Ectodermal cell (in vitro differentiated cells): ENCODE results near the gene SETD9. TPM values are rescaled to one million over a fixed set of nuclear protein-coding genes. Genes with fewer than 3 reads are reported as not detected.

Source experiments
- H3K27ac ChIP-seq: 2 replicates; pipeline ENCODE4 v1.7.0; 2013; ENCODE audit warnings: mild to moderate bottlenecking, low read depth, low read length; ENCODE audit not compliant: insufficient read depth, poor library complexity, severe bottlenecking
- H3K27me3 ChIP-seq: 2 replicates; pipeline ENCODE4 v1.7.0; 2013; ENCODE audit warnings: mild to moderate bottlenecking, low read length; ENCODE audit not compliant: insufficient read depth, control insufficient read depth, poor library complexity, severe bottlenecking
- H3K36me3 ChIP-seq: one replicate; pipeline ENCODE4 v1.7.0; 2013; ENCODE audit warnings: low read length; ENCODE audit not compliant: control insufficient read depth, insufficient read depth
- H3K4me1 ChIP-seq: one replicate; pipeline ENCODE4 v1.7.0; 2013; ENCODE audit warnings: low read length; ENCODE audit not compliant: control insufficient read depth, insufficient read depth
- H3K4me3 ChIP-seq: 2 replicates; pipeline ENCODE4 v1.7.0; 2013; ENCODE audit warnings: low read depth, low read length, control low read depth; ENCODE audit not compliant: insufficient read depth
- H3K9me3 ChIP-seq: 2 replicates; pipeline ENCODE4 v1.7.0; 2013; ENCODE audit warnings: mild to moderate bottlenecking, low read length, moderate library complexity; ENCODE audit not compliant: control insufficient read depth
- WGBS, 2 experiments: methylation state at CpG; one replicate each; pipeline ENCODE4 v1.1.7; 2013; ENCODE audit warnings: missing lambda C conversion rate in 2 of 2; 5-methylcytosine and 5-hydroxymethylcytosine counted together
- polyA plus RNA-seq, 4 experiments: library from polyadenylated mRNA; stranded (reverse); fragments of 50-300 nt; gene quantifications; one replicate each; pipeline ENCODE4 v1.2.3, GENCODE V29; 2013

SETD9 gene
- 13.9 TPM for polyA plus RNA-seq (2013, experiment 1 of 4)
- polyA plus RNA-seq (2013, experiment 2 of 4): 16.9 TPM
- polyA plus RNA-seq (2013, experiment 3 of 4): 12.3 TPM
- 15.7 TPM for polyA plus RNA-seq (2013, experiment 4 of 4)

GRCh38 chr5:56909294-56910209, at the start of gene SETD9:
TSS of gene SETD9 (plus strand) at chr5:56909596. CDS start at chr5:56909646, 50 bp downstream.
- whole genome bisulfite sequencing, 2 experiments: 1% methylated on average over 84 of the region's 84 CpGs
- peak within 1 kb of the TSS; percentile 65 for H3K4me3 ChIP-seq
- H3K27me3 ChIP-seq: no peaks in the 10 kb centered on the region
- peaks cover 6% of the 10 kb centered on the region for H3K4me1 ChIP-seq
- H3K36me3 ChIP-seq: no peaks in the 10 kb centered on the region
- H3K9me3 ChIP-seq: no peaks in the 10 kb centered on the region
- peak within 1 kb of the TSS; percentile 95 for H3K27ac ChIP-seq

- 79 to 83% methylated on average over 3 of the region's 4 CpGs for WGBS, 2 experiments
- Histone ChIP-seq H3K9me3 (no peaks in the 10 kb centered on the region), H3K27ac (no peak overlapping the region), H3K36me3 (no peaks in the 10 kb centered on the region), H3K4me1 (no peaks in the 10 kb centered on the region), H3K4me3 (no peak overlapping the region), H3K27me3 (no peaks in the 10 kb centered on the region)
Observed at GRCh38 chr5:56861893-56862485, 47.4 kb upstream of the SETD9 start.

- no peak overlapping the region for H3K27ac ChIP-seq
- H3K9me3 ChIP-seq: no peaks in the 10 kb centered on the region
- 88 to 100% methylated on average over 1 of the region's 3 CpGs for WGBS, 2 experiments
- H3K4me1 ChIP-seq: no peaks in the 10 kb centered on the region
- no peak overlapping the region for H3K4me3 ChIP-seq
- H3K27me3 ChIP-seq: no peaks in the 10 kb centered on the region
- H3K36me3 ChIP-seq: no peaks in the 10 kb centered on the region
Observed at GRCh38 chr5:56862909-56863308, 46.5 kb upstream of the SETD9 start.

- Histone ChIP-seq H3K4me3 (no peak overlapping the region), H3K36me3 (peaks cover 7% of the 10 kb centered on the region), H3K27ac (no peak overlapping the region), H3K27me3 (no peaks in the 10 kb centered on the region), H3K9me3 (no peaks in the 10 kb centered on the region), H3K4me1 (no peaks in the 10 kb centered on the region)
- WGBS, 2 experiments: 89 to 92% methylated on average over 1 of the region's 2 CpGs
Observed at GRCh38 chr5:56871777-56872176, 37.6 kb upstream of the SETD9 start.

- no peaks in the 10 kb centered on the region for H3K4me1 ChIP-seq
- no peak overlapping the region for H3K27ac ChIP-seq
- peaks cover 7% of the 10 kb centered on the region for H3K36me3 ChIP-seq
- H3K4me3 ChIP-seq: no peak overlapping the region
- no peaks in the 10 kb centered on the region for H3K27me3 ChIP-seq
- no peaks in the 10 kb centered on the region for H3K9me3 ChIP-seq
- 93 to 97% methylated on average over 2 to 3 of the region's 3 CpGs for WGBS, 2 experiments
Observed at GRCh38 chr5:56873056-56873455, 36.3 kb upstream of the SETD9 start.

GRCh38 chr5:56876327-56876726, 33.1 kb upstream of the SETD9 start:
- 94 to 97% methylated on average over 3 of the region's 3 CpGs for WGBS, 2 experiments
- Histone ChIP-seq H3K4me3 (no peak overlapping the region), H3K4me1 (no peaks in the 10 kb centered on the region), H3K9me3 (no peaks in the 10 kb centered on the region), H3K27me3 (no peaks in the 10 kb centered on the region), H3K36me3 (peaks cover 7% of the 10 kb centered on the region), H3K27ac (no peak overlapping the region)

- WGBS, 2 experiments: 96% methylated on average over 5 of the region's 5 CpGs
- Histone ChIP-seq H3K36me3 (peaks cover 16% of the 10 kb centered on the region), H3K4me1 (no peaks in the 10 kb centered on the region)
Observed at GRCh38 chr5:56881571-56881970, 27.8 kb upstream of the SETD9 start.

GRCh38 chr5:56893251-56893951, 16.0 kb upstream of the SETD9 start:
- no peaks in the 10 kb centered on the region for H3K27me3 ChIP-seq
- H3K4me1 ChIP-seq: no peaks in the 10 kb centered on the region
- H3K27ac ChIP-seq: no peak overlapping the region
- 96 to 98% methylated on average over 5 of the region's 5 CpGs for WGBS, 2 experiments
- no peak overlapping the region for H3K4me3 ChIP-seq
- no peaks in the 10 kb centered on the region for H3K9me3 ChIP-seq
- H3K36me3 ChIP-seq: no peaks in the 10 kb centered on the region

More at GRCh38 chr5:56881571-56881970, 27.8 kb upstream of the SETD9 start:
- Histone ChIP-seq H3K27ac (no peak overlapping the region), H3K4me3 (no peak overlapping the region), H3K27me3 (no peaks in the 10 kb centered on the region), H3K9me3 (no peaks in the 10 kb centered on the region)

GRCh38 chr5:56896763-56897162, 12.6 kb upstream of the SETD9 start:
- 94 to 95% methylated on average over 4 of the region's 4 CpGs for WGBS, 2 experiments

GRCh38 chr5:56898213-56898612, 11.2 kb upstream of the SETD9 start:
- Histone ChIP-seq H3K4me1 (no peaks in the 10 kb centered on the region), H3K4me3 (no peak overlapping the region), H3K36me3 (no peaks in the 10 kb centered on the region), H3K27me3 (no peaks in the 10 kb centered on the region), H3K27ac (no peak overlapping the region), H3K9me3 (no peaks in the 10 kb centered on the region)
- WGBS, 2 experiments: 95 to 97% methylated on average over 4 of the region's 4 CpGs

More at GRCh38 chr5:56896763-56897162, 12.6 kb upstream of the SETD9 start:
- H3K27me3 ChIP-seq: no peaks in the 10 kb centered on the region
- no peak overlapping the region for H3K27ac ChIP-seq
- H3K4me3 ChIP-seq: no peak overlapping the region
- no peaks in the 10 kb centered on the region for H3K4me1 ChIP-seq
- H3K9me3 ChIP-seq: no peaks in the 10 kb centered on the region
- no peaks in the 10 kb centered on the region for H3K36me3 ChIP-seq
